ENCODE data around the gene RNF40. TPM values are rescaled to one million over a fixed set of nuclear protein-coding genes. Genes with fewer than 3 reads are reported as not detected.
A peak's percentile ranks its signal among the peaks of the same experiment; 100 is the strongest.

The RNF40 gene
- total RNA-seq, 1 donor: 88.3 TPM

- Histone ChIP-seq H3K27me3 (ENCODE audit: insufficient read depth, low read length) (no peaks in the 10 kb centered on the region), H4K20me1 (ENCODE audit: insufficient read depth, low read length) (no peaks in the 10 kb centered on the region), H3K4me1 (ENCODE audit: insufficient read depth, low read length) (no peaks in the 10 kb centered on the region), H3K4me2 (ENCODE audit: insufficient read depth, low read length) (no peak overlapping the region), H3K4me3 (ENCODE audit: insufficient read depth, low read length) (no peak overlapping the region), H3K36me3 (ENCODE audit: insufficient read depth, low read length) (no peaks in the 10 kb centered on the region), H2AFZ (ENCODE audit: low read length) (no peak overlapping the region), H3K9me3 (ENCODE audit: low read depth, low read length) (no peaks in the 10 kb centered on the region), H3K79me2 (ENCODE audit: insufficient read depth, low read length) (no peaks in the 10 kb centered on the region), H3K27ac (ENCODE audit: low read depth, low read length) (no peak overlapping the region)
- TF ChIP-seq, protein P1, sequence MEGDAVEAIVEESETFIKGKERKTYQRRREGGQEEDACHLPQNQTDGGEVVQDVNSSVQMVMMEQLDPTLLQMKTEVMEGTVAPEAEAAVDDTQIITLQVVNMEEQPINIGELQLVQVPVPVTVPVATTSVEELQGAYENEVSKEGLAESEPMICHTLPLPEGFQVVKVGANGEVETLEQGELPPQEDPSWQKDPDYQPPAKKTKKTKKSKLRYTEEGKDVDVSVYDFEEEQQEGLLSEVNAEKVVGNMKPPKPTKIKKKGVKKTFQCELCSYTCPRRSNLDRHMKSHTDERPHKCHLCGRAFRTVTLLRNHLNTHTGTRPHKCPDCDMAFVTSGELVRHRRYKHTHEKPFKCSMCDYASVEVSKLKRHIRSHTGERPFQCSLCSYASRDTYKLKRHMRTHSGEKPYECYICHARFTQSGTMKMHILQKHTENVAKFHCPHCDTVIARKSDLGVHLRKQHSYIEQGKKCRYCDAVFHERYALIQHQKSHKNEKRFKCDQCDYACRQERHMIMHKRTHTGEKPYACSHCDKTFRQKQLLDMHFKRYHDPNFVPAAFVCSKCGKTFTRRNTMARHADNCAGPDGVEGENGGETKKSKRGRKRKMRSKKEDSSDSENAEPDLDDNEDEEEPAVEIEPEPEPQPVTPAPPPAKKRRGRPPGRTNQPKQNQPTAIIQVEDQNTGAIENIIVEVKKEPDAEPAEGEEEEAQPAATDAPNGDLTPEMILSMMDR (IDR thresholded peaks at IDR 0.05; ENCODE audit: extremely low read depth, low read depth, low read length): no peak
- peak; percentile 45 for DNase-seq (ENCODE audit: insufficient read length, low spot score, missing footprints)
Measured at GRCh38 chr16:30793508-30794069, 31.5 kb downstream of the RNF40 start.

GRCh38 chr16:30794634-30795033 lies 32.5 kb downstream of the RNF40 start:
- no peak overlapping the region for H3K4me3 ChIP-seq (ENCODE audit: insufficient read depth, low read length)
- TF ChIP-seq, protein P1 (IDR thresholded peaks at IDR 0.05; ENCODE audit: extremely low read depth, low read depth, low read length): no peak
- H2AFZ ChIP-seq (ENCODE audit: low read length): no peak overlapping the region
- no peaks in the 10 kb centered on the region for H3K27me3 ChIP-seq (ENCODE audit: insufficient read depth, low read length)
- H3K4me2 ChIP-seq (ENCODE audit: insufficient read depth, low read length): no peak overlapping the region
- H3K27ac ChIP-seq (ENCODE audit: low read depth, low read length): no peak overlapping the region
- H3K36me3 ChIP-seq (ENCODE audit: insufficient read depth, low read length): no peaks in the 10 kb centered on the region
- H4K20me1 ChIP-seq (ENCODE audit: insufficient read depth, low read length): no peaks in the 10 kb centered on the region
- H3K79me2 ChIP-seq (ENCODE audit: insufficient read depth, low read length): no peaks in the 10 kb centered on the region
- DNase-seq (ENCODE audit: insufficient read length, low spot score, missing footprints): peak; percentile 1
- no peaks in the 10 kb centered on the region for H3K4me1 ChIP-seq (ENCODE audit: insufficient read depth, low read length)
- no peaks in the 10 kb centered on the region for H3K9me3 ChIP-seq (ENCODE audit: low read depth, low read length)

DNA sequence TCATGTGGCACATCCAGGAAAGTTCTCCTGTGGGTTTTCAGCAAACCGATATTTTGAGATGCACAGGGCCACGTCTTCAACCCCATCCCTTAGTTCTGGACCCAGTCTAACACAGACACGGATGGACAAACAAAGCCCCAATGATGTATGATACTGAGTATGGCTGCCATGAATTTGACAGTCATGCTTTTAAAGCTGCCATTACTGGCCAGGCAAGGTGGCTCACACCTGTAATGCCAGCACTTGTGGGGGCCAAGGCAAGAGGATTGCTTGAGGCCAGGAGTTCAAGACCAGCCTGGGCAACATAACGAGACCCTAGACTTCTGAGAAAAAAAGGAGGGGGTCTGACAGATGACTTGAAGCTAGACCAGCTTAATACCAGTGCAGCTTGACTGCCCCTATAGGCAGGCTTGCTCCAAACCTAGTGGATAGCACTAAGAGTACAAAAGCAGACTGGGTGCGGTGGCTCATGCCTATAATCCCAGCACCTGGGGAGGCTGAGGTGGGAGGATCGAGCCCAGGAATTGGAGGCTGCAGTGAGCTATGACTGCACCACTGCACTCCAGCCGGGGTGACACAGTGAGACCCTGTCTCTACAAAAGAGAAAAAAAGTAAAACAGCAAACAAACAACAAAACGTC lies 35.7 kb downstream of the RNF40 start:
- H3K27me3 ChIP-seq (ENCODE audit: insufficient read depth, low read length): no peaks in the 10 kb centered on the region

GRCh38 chr16:30802936-30803335 lies 40.8 kb downstream of the RNF40 start:
- no peaks in the 10 kb centered on the region for H3K9me3 ChIP-seq (ENCODE audit: low read depth, low read length)
- H3K4me3 ChIP-seq (ENCODE audit: insufficient read depth, low read length): no peak overlapping the region
- H4K20me1 ChIP-seq (ENCODE audit: insufficient read depth, low read length): no peaks in the 10 kb centered on the region
- H2AFZ ChIP-seq (ENCODE audit: low read length): no peak overlapping the region
- H3K27ac ChIP-seq (ENCODE audit: low read depth, low read length): no peak overlapping the region
- H3K4me2 ChIP-seq (ENCODE audit: insufficient read depth, low read length): no peak overlapping the region
- H3K27me3 ChIP-seq (ENCODE audit: insufficient read depth, low read length): no peaks in the 10 kb centered on the region
- peaks cover 3% of the 10 kb centered on the region for H3K79me2 ChIP-seq (ENCODE audit: insufficient read depth, low read length)
- TF ChIP-seq, protein P1 (IDR thresholded peaks at IDR 0.05; ENCODE audit: extremely low read depth, low read depth, low read length): no peak
- H3K4me1 ChIP-seq (ENCODE audit: insufficient read depth, low read length): peaks cover 8% of the 10 kb centered on the region
- DNase-seq (ENCODE audit: insufficient read length, low spot score, missing footprints): no peak
- H3K36me3 ChIP-seq (ENCODE audit: insufficient read depth, low read length): no peaks in the 10 kb centered on the region

More for the DNA sequence above, 35.7 kb downstream of the RNF40 start:
- no peaks in the 10 kb centered on the region for H3K79me2 ChIP-seq (ENCODE audit: insufficient read depth, low read length)
- no peaks in the 10 kb centered on the region for H3K4me1 ChIP-seq (ENCODE audit: insufficient read depth, low read length)
- H3K9me3 ChIP-seq (ENCODE audit: low read depth, low read length): no peaks in the 10 kb centered on the region
- no peaks in the 10 kb centered on the region for H3K36me3 ChIP-seq (ENCODE audit: insufficient read depth, low read length)
- no peaks in the 10 kb centered on the region for H4K20me1 ChIP-seq (ENCODE audit: insufficient read depth, low read length)
- TF ChIP-seq, protein P1 (IDR thresholded peaks at IDR 0.05; ENCODE audit: extremely low read depth, low read depth, low read length): no peak
- no peak overlapping the region for H3K4me3 ChIP-seq (ENCODE audit: insufficient read depth, low read length)
- peak; percentile 32 for DNase-seq (ENCODE audit: insufficient read length, low spot score, missing footprints)
- no peak overlapping the region for H2AFZ ChIP-seq (ENCODE audit: low read length)
- H3K27ac ChIP-seq (ENCODE audit: low read depth, low read length): no peak overlapping the region
- H3K4me2 ChIP-seq (ENCODE audit: insufficient read depth, low read length): no peak overlapping the region
